HEK293 (cell line): ENCODE measurements around the gene DCX.

Experiments used
- PRDM1 ChIP-seq: fragments of 450-650 bp; formaldehyde crosslinking; IDR thresholded peaks from 2 replicates; pipeline ENCODE4; 2016; ENCODE audit warnings: missing biosample characterization, missing genetic modification characterization
- TCF7L2 ChIP-seq: IDR thresholded peaks from 2 replicates; pipeline ENCODE4 v1.6.1; 2011; ENCODE audit warnings: low read depth, mild to moderate bottlenecking, inconsistent platforms, low read length, moderate library complexity, borderline replicate concordance
- ZNF391 ChIP-seq: fragments of 450-650 bp; formaldehyde crosslinking; IDR thresholded peaks from 2 replicates; pipeline ENCODE4 v1.5.1; 2016; ENCODE audit warnings: low read depth, missing biosample characterization, missing genetic modification characterization, borderline replicate concordance
- TF ChIP-seq, protein P1 (sequence below): sonication (generic); formaldehyde crosslinking; IDR thresholded peaks from 2 replicates; pipeline ENCODE4 v1.8.1; 2022; ENCODE audit warnings: mild to moderate bottlenecking, moderate library complexity, missing genetic modification reagents
- TF ChIP-seq, protein P2 (sequence below): fragments of 450-650 bp; formaldehyde crosslinking; IDR thresholded peaks from 2 replicates; pipeline ENCODE4 v1.5.1; 2016; ENCODE audit warnings: missing biosample characterization, missing genetic modification characterization

DNA sequence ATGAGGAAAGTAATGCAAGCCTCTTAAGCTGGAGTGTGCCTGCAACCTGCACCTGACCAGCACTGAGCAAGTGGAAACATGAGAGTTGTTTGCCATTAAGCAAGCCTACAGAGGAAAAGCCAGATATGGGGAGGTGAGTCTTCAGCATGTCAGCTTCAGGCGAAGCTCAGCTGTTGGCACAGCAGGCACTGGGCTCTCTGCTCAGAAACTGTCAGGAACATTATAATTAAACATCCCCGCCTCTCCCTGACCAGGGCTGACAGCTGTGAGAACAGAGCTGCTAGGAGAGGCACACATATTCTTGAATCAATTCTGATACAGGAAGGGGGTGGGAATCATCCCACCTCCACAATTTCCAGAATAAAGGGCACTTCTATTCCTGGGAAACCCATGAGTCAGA lies 19.0 kb upstream of the DCX start:
- TF ChIP-seq, protein P1, sequence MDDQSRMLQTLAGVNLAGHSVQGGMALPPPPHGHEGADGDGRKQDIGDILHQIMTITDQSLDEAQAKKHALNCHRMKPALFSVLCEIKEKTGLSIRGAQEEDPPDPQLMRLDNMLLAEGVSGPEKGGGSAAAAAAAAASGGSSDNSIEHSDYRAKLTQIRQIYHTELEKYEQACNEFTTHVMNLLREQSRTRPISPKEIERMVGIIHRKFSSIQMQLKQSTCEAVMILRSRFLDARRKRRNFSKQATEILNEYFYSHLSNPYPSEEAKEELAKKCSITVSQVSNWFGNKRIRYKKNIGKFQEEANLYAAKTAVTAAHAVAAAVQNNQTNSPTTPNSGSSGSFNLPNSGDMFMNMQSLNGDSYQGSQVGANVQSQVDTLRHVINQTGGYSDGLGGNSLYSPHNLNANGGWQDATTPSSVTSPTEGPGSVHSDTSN (CRISPR knock-in tag), result no peak
- TF ChIP-seq TCF7L2 (no peak), PRDM1 (no peak), ZNF391 (no peak)
- TF ChIP-seq, protein P2, sequence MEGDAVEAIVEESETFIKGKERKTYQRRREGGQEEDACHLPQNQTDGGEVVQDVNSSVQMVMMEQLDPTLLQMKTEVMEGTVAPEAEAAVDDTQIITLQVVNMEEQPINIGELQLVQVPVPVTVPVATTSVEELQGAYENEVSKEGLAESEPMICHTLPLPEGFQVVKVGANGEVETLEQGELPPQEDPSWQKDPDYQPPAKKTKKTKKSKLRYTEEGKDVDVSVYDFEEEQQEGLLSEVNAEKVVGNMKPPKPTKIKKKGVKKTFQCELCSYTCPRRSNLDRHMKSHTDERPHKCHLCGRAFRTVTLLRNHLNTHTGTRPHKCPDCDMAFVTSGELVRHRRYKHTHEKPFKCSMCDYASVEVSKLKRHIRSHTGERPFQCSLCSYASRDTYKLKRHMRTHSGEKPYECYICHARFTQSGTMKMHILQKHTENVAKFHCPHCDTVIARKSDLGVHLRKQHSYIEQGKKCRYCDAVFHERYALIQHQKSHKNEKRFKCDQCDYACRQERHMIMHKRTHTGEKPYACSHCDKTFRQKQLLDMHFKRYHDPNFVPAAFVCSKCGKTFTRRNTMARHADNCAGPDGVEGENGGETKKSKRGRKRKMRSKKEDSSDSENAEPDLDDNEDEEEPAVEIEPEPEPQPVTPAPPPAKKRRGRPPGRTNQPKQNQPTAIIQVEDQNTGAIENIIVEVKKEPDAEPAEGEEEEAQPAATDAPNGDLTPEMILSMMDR (tag by site-specific recombination), result no peak
